Suppressor macrophage treated with lipopolysaccharide for 4 hours (primary cell): Measurements from ENCODE around the gene NCOA5.
"Not testable (repeated sequence)": the region's sequence is repeated elsewhere in the genome, so short reads cannot be mapped to it uniquely, and the experiment has no call there.

ENCODE experiments used
- DNase-seq: peaks from one replicate; pipeline ENCODE4 v3.0.0-alpha.2; 2020

NCOA5 gene

GRCh38 chr20:46119547-46119946 lies 29.8 kb upstream of the NCOA5 start:
- DNase-seq, result no peak

- DNase-seq, result peak; percentile 46
Measured at GRCh38 chr20:46119028-46119546, 29.3 kb upstream of the NCOA5 start.

GRCh38 chr20:46118481-46119020 lies 28.8 kb upstream of the NCOA5 start:
- DNase-seq, result peak; percentile 56

- DNase-seq, result peak; percentile 97
Measured at GRCh38 chr20:46117704-46118467, 28.1 kb upstream of the NCOA5 start, which contains the start of gene CD40. Gene CD40, plus strand, starts transcription at chr20:46118314. Its CDS starts 30 bp downstream, at chr20:46118344.

- DNase-seq, result no peak
Measured at GRCh38 chr20:46114449-46114848, 24.7 kb upstream of the NCOA5 start.

- DNase-seq, result no peak
Measured at GRCh38 chr20:46113113-46113470, 23.3 kb upstream of the NCOA5 start.

GRCh38 chr20:46112430-46113112 lies 22.8 kb upstream of the NCOA5 start:
- DNase-seq, result no peak

- DNase-seq, result no peak
Measured at GRCh38 chr20:46111836-46112212, 22.1 kb upstream of the NCOA5 start.

GRCh38 chr20:46111028-46111835 lies 21.5 kb upstream of the NCOA5 start:
- DNase-seq, result peak; percentile 98

- DNase-seq, result no peak
Measured at GRCh38 chr20:46108976-46109375, 19.2 kb upstream of the NCOA5 start.

- peak; percentile 91 for DNase-seq
Measured at GRCh38 chr20:46108435-46108841, 18.7 kb upstream of the NCOA5 start.

GRCh38 chr20:46107061-46107460 lies 17.3 kb upstream of the NCOA5 start:
- no peak for DNase-seq

- DNase-seq, result no peak
Measured at GRCh38 chr20:46104262-46104661, 14.5 kb upstream of the NCOA5 start.

- DNase-seq, result no peak
Measured at GRCh38 chr20:46102940-46103339, 13.2 kb upstream of the NCOA5 start.

GRCh38 chr20:46101957-46102356 lies 12.2 kb upstream of the NCOA5 start:
- DNase-seq, result no peak

- no peak for DNase-seq
Measured at GRCh38 chr20:46100988-46101387, 11.2 kb upstream of the NCOA5 start.

GRCh38 chr20:46100444-46100843 lies 10.7 kb upstream of the NCOA5 start:
- not testable (repeated sequence) for DNase-seq

GRCh38 chr20:46099491-46100287 lies 9.9 kb upstream of the NCOA5 start:
- peak; percentile 65 for DNase-seq

- no peak for DNase-seq
Measured at GRCh38 chr20:46093531-46093930, 3.8 kb upstream of the NCOA5 start.

GRCh38 chr20:46091622-46092535 lies 2.1 kb upstream of the NCOA5 start:
- DNase-seq, result not testable (repeated sequence)

GRCh38 chr20:46089167-46089416 lies 670 bp downstream of the NCOA5 start:
- DNase-seq, result peak; percentile 56
